Stimulated activated CD8-positive, alpha-beta memory T cell treated with anti-CD3 and anti-CD28 coated beads, Interleukin-7, amount 100 ng/mL, for 1 hour (primary cell): ENCODE data around the gene SPECC1.
"Not testable (repeated sequence)": the region's sequence is repeated elsewhere in the genome, so short reads cannot be mapped to it uniquely, and the experiment has no call there.

Source experiments
- DNase-seq, 2 donors: peaks; one replicate each; pipeline ENCODE4 v3.0.0-alpha.2; 2020; ENCODE audit warnings: low read depth in 2 of 2

SPECC1 gene

DNA sequence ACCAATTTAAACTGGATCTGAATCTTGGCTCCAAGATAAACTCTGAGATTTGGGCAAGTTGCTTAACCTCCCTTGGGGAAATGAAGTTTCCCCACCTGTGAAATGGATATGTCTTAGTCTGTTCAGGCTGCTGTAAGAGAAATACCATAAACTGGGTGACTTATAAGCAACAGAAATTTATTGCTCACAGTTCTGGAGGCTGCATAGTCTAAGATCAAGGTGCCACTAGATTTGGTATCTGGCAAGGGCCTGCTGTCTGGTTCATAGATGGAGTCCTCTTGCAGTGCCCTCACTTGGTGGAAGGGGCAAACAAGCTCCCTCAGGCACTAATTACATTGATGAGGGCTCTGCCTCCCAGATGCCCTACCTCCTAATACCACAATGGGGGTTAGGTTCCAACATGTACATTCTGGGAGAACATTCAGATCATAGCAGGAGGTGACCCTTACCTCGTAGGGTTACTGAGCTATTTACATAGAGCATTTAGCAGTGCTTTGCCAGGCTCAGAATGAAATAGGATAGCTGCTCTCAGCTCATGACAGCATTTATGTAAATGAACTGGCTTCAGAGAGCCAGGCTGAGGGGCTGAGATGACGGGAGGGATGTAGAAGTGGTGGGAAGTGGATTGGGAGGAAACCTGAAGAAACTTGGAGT, 83.9 kb downstream of the SPECC1 start:
- no peak for DNase-seq

DNA sequence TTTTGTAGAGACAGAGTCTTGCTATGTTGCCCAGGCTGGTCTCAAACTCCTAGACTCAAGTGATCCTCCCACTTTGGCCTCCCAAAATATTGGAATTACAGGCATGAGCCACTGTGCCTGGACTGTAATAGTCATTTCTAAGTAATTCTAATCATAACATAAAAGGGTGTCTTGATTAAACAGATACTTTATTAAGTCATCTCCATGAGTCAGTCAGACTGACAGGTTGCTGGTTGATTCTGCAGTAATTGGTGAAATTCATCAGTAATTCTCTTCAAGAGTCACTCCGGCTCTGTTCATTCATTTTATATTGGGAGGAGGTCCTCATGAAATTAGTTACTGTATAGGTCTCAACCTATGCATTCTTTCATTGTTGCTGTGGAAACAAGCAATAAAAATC, 85.6 kb downstream of the SPECC1 start:
- DNase-seq, result no peak

DNA sequence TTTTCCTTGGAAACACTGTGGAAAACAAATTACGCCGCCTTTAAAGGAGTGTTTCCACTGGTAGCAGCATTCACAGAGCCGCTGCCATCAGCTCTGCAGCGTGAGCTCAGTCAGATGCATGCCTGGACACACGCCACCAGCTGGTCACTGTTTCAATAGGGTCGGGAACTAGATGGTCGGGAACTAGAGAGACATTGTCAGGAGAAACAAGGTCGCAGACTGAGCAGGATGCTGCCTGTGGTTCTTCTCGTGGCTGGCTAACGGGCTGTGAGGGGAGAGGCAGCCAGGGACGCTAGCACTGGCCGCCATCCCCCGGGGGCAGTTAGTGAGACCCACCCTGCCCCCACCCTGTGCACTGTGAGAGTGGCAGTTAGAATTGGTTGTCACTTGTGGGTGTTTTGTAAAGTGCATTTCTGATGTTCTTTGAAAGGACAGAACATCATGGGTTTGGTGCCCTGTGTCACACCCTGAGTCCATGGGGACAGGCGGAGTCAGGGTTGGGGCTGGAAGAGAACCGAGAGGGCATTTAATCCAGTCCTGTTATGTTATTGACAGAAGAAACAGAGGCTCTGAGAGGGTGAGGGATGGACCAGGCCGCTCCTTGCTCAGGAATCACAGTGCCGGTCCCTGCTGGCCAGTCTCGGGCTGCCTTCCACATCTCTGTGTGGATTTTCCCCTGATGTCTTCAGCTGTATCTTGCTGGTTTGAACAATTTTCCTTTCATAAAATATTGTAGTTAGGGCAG, 86.3 kb downstream of the SPECC1 start:
- no peak for DNase-seq

DNA sequence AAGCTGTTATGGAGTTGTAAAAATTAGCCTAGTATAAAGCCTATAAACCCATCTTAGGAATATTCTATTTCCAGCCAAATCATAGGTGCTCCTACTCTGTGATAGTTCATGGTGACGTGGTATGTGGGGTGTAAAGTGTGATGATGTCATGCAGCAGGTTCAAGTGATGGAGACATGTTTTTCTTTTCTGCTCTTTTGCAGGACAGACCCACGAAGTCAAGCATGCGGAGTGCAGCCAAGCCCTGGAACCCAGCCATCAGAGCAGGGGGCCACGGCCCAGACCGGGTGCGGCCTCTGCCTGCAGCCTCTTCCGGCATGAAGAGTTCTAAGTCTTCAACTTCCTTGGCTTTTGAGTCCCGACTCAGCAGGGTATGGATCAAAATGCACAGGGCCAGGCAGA, 87.3 kb downstream of the SPECC1 start:
- no peak for DNase-seq

DNA sequence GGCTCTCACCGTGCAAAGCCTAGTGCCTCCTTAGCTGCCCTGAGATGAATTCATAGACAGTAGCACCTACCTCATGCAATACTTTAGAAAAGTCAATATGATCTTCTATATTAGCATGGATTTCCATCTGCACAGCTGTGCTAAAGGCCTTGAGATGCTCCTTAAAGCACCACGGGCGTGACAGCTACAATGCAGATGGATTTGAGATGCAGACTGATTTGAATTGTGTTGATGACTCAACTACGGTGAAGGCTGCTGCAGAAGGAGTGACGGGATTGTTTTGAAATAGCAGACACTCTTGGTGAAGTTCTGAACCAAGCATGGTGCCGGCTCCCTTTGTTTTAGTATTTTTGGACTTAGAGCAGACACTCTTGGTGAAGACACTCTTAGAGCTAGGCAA, 88.2 kb downstream of the SPECC1 start:
- DNase-seq, result no peak

DNA sequence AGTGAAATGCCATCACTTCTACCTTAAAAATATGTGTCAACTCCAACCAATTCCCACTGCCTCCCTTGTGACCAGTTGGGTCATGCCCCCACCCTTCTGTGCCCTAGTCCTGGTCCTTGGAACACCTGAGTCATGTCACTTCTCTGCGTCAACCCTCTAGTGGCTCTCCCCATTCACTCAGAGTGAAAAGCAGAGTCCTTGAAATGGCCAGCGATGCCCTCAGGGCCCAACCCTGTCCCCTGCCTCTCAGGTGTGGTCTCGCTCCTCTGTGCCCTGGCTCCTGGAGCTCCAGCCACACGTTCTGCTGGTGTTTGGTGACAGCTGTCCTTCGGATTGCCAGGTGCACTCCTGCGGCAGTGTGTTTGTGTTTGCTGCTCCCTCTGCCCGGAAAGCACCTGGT, 89.2 kb downstream of the SPECC1 start:
- no peak for DNase-seq

DNA sequence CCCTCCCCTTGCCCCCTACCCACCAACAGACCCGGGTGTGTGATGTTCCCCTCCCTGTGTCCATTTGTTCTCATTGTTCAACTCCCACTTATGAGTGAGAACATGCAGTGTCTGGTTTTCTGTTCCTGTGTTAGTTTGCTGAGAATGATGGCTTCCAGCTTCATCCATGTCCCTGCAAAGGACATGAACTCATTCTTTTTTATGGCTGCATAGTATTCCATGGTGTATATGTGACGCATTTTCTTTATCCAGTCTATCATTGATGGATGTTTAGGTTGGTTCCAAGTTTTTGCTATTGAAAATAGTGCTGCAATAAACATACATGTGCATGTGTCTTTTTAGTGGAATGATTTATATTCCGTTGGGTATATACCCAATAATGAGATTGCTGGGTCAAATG, 91.6 kb downstream of the SPECC1 start:
- DNase-seq, result not testable (repeated sequence)

DNA sequence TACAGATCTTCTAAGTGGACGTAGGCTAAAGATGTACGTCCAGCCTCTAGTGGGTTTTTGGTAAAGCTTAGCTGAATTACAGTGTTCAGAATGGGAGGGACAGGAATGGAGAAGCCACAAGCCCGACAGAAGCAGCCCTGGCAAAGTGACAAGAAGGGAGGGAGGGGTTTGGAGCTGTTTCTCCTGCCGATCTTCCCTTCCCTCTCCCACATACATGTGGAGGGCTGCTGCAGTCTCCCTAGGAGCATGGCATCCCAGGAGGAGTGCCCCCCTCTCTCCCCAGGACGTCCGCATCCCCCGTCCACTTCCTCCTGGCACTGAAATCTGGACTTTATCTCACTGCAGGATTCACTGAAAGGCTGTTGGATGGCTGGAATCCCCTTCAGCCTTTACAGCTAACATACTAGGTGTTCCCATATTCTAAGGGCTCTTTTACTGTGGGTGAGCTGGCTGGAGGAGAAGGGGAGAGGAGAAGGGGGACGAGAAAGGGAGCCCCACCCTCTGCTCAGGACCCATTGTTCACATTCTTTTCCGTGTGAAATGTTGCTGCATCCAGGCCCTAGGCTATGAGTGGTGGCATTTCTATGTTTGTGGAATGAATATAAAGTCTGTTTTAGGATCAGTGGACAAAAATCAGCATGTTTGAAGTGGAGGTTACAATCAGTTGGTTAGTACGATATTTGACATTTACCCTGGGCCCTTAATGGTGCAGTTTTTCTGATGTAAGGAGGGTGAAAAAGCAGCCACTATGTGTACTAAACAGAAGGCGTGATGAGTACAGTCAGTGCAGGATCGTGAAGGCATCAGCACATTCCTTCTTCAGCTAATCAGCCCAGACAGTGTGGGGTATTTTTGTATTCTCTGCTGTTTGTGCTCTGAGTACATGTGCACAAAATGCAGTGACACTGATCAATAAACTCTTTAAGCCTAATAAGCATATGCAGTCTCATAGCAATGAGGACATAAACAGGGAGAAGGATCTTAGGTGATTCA, 94.6 kb downstream of the SPECC1 start:
- DNase-seq, result no peak

DNA sequence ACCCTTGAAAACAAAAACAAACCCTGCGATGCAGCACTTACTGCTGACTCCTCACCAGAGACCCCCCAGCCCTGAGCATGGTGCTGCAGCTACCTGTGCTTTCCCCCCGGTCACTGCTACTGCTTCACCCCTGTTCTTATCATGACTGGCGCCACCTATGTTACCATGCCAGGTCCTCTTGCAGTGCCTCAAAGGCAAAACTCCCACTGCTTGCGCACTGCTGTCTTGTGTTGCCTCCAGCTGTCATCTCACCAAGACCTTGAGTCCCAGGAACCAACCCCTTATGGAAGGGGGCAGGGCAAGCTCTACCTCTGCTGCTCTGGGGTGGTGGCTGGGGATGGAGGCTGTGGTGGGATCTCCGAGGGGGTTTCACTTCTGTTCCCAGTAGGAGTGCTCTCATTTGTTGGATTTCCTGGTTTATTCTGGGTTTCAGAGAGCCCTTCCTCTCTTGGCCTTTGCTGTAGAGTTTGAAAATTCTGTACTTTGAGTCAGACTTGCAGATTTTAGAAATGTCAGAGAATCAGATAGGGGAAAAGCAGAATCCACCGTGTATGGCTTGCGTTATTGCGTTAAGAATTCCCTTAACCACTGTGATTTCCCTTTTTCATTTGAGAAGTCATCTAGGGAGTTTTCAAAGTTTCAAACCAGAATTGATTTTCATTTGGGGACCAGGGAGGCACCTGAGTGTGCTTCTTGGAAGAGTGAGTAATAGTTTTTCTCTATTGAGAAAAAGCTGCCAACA, 96.6 kb downstream of the SPECC1 start:
- no peak for DNase-seq

DNA sequence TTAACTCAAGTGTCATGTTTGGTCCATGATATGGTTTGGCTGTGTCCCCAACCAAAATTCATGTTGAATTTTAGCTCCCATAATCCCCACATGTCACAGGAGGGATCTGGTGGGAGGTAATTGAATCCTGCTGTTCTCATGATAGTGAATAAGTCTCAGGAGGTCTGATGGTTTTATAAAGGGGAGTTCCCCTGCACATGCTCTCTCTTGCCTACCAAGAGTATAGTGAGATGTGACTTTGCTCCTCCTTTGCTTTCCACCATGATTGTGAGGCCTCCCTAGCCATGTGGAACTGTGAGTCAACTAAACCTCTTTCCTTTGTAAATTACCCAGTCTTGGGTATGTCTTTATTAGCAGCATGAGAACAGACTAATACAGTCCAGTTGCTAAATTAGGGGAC, 97.3 kb downstream of the SPECC1 start:
- not testable (repeated sequence) for DNase-seq

DNA sequence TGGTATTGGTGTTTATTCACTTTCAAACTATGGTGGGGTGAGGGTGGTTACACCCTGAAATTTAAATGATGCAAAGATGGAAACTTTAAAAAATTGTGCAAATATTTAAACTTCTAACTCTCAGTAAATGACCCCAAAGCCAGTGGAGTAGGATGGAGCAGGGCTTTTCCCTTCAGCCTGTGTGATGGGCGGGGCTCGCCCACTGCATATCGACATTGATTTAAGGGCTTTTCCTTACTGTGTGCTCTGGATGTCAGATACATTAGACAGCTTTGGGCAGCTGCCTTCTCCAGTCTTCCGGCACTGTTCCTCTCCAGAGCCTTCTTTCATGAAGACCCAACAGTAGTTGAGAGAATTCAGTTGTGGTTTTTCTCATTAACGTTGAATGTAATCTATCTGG, 99.9 kb downstream of the SPECC1 start:
- no peak for DNase-seq

DNA sequence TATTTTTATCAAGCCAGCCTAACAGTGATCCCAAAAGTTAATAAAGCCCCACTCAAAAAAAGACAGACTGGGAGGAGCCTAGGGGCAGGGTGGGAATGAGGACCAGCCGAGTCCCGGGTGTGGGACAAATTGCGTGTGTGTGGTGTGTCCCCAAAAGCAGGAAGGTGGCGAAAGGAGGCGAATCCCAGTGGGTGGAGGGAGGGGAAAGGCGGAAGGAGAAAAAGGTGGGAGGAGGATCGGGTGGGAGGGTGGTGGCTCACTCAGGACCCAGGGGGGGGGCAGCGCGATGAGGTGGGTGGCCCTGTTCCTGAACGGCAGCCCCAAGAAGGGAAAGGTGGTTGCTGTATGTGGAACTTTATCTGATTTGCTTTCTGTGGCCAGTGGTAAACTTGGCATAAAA, 102.4 kb downstream of the SPECC1 start:
- DNase-seq, result no peak

DNA sequence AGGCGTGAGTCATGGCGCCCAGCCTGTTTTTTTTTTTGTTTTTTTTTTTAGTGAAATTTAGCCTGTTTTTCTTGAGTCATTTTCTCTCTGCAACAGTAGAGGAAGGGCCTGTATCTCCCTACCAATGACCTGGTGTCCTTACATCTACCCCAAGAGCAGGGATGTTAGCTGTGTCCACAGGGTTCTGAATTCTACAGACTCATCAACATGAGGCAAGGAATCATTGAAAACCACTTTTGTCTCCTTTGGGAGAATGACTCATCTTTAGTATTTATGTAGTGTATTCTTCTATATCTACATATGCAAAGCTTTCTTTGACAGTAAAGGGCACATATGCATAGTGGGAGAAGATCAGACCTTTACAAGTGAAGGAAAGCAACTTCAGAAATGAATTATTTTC, 105.3 kb downstream of the SPECC1 start:
- DNase-seq, result no peak

DNA sequence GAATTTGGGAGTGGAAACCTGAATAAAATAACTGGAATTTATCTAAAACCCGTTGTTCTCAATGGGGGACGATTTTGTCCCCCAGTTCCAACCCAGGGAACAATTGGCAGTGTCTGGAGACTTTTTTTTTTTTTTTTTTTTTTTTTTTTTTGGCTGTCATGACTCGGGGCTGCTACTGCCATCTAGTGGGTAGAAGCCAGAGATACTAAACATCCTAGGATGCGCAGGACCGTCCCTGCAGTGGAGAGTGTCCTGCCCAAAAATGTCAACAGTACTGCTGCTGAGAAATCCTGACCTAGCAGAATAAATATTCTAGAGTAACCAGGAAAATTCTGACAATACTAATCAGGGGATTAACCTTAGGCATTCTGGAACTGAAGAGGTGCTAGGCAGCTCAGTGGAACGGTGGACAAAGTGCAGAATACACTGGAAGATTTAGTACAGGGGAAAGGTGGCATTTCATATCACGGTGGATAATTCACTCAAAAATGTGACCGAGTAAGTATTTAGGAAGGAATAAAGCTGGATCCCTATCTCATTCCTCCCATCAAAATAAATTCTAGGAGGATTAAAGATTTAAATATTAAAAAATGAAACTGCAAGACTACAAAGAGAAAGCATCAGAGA, 107.6 kb downstream of the SPECC1 start:
- DNase-seq, result peak in 1 of 2 donors; percentile 29

DNA sequence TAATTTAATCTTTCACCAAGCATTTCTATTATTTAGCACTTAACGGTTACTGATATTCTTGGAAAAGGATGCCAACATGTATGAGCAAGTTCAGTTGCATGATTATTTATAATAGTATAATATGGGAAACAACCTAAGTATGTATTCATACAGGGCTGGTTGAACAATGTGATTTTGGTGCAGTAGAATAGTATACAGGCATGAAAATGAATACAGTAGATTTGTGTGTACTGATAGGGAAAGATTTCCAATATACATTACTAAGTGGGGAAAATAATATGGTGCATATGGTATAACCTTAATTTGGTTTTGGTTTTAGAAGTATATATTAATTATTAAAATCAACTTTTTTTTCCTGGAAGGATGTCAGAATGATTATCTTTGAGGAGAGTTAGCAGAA, 109.1 kb downstream of the SPECC1 start:
- DNase-seq, result no peak

DNA sequence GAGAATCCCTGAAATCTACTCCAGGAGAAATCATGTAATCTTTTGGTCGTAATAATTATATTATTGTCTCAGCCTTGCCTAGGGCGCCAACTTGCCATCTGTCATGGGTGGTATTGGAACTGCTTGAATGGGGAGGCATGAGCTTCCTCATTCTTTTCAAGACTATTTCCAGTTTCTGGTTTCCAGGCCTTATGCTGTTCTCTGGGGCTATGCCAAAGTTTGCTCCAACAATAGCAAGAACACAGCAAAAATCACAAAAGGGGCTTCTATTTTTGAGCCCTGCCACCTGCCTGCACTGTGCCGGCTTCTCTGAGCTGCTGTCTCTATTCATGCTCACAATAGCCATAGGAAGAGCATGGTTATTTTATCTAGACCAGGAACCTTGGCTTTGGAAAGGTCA, 111.7 kb downstream of the SPECC1 start:
- DNase-seq, result no peak

DNA sequence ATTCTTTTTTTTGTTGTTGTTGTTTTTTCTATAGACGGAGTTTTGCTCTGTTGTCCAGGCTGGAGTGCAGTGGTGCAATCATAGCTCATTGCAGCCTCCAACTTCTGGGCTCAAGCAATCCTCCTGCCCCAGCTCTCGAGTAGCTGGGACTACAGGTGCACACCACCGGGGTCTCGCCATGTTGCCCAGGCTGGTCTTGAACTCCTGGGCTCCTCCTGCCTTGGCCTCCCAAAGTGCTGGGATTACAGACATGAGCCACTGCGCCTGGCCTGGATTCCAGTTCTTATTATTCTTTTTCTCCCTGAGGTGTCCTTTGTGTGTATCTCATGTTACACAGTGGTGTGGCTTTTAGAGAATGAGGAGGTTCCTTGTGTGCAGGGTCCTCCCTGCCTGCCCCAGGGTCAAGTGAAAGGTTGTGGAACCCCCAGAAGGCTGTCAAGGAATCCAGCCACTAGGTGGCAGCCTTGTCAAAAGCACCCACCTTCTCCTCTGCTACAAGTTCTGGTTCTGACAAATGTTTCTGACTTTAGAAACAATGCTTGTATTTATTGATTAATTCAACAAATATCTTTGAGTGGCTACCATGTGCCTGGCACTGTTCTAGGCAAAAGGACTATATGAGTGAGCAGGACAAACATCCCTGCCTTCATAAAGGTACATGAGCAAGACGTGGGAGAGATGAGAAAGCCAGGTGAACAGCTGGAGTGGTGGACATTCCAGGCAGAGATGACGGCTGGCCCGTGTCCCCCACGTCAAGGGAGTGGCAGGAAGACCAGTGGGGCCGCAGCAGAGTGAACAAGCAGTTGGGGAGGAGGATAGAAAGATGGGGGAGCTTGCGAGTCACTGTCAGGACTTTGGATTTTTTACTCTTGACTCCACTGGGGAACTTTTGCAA, 112.4 kb downstream of the SPECC1 start:
- DNase-seq, result peak; percentile 43 to 50

DNA sequence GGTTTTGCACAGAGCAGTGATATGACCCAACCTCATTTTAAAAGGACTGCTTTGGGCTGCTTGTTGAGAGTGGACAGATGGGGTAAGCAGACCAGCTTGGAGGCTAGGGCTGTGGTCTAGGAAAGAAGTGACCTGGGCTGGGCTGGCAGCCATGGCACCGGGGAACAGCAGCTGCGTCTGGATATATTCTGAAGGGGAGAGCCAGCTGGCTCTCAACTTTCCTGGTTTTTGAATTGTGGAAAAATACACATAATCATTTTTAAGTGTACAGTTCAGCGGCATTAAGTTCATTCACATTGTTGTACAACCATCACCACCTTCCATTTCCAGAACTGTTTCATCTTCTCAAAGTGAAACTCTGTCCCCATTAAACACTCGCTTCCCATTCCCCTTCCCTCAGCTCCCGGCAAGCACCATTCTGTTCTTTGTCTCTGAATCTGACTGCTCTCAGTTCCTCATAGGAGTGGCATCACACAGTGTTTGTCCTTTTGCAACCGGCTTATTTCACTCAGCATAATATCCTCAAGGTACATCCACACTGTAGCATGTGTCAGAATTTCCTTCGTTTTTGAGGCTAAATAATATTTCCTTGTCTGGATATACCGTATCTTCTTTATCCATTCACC, 113.2 kb downstream of the SPECC1 start:
- no peak for DNase-seq

DNA sequence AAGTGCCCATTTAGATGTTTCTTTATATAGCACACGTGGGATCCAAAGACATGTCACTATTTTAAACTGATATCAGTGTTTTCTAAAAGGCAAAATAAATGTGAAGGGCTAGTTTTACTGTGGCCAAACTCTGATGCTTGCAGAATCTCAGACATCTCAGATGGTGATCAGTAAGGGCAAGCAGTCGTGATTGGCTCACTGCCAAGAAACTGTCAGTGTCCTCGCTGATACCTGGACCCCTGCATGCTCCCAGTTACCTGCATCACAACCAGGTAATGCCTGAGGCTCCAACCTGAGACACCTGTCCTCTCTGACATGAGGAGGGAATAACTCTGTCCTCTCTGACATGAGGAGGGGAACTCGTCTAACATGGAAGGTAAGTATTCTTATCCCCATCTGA, 114.0 kb downstream of the SPECC1 start:
- no peak for DNase-seq

DNA sequence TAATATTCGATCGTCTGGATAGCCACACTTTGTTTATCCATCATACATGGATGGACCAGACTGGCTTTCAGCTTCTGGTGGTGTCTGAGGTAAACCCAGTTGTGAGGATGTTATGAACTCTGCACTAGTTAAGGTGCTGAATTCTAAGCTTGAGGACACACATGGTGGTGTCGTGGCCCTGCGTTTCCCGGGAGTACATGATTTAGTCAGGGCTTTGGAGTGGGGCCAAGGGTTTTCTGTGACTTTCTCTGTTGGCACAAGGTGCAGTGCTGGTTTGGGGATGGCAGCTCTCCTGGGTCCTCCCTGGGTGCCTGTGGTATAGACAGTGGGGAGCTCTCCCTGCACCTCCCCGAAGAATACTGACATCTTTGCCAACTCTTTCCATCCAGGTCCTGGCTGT, 116.6 kb downstream of the SPECC1 start:
- DNase-seq, result no peak
